HepG2 (cell line): Measurements from ENCODE around the gene HMGN4. TPM values are rescaled to one million over a fixed set of nuclear protein-coding genes. Genes with fewer than 3 reads are reported as not detected.

ENCODE experiments used
- HHEX ChIP-seq: IDR thresholded peaks from 2 replicates; pipeline ENCODE4 v1.6.1; 2016; ENCODE audit warnings: control low read depth
- HMGXB3 ChIP-seq: sonication (generic); formaldehyde crosslinking; IDR thresholded peaks from 2 replicates; pipeline ENCODE4 v1.4.0; 2020; ENCODE audit warnings: missing genetic modification reagents, borderline replicate concordance
- LRRFIP1 ChIP-seq: sonication (generic); formaldehyde crosslinking; conservative IDR thresholded peaks from 2 replicates; pipeline ENCODE4 v1.4.0; 2020; ENCODE audit warnings: missing genetic modification reagents
- MBNL3 ChIP-seq: fragments of 250-450 bp; sonication (Bioruptor Pico); conservative IDR thresholded peaks from 2 replicates; pipeline ENCODE4 v1.8.0; 2022; ENCODE audit warnings: mild to moderate bottlenecking, inconsistent platforms
- MLLT10 ChIP-seq: sonication (generic); formaldehyde crosslinking; IDR thresholded peaks from 2 replicates; pipeline ENCODE4 v1.4.0; 2020; ENCODE audit warnings: missing genetic modification reagents
- MXD3 ChIP-seq: IDR thresholded peaks from 2 replicates; pipeline ENCODE4 v1.6.1; 2016; ENCODE audit warnings: mild to moderate bottlenecking, missing biosample characterization, missing genetic modification reagents
- MZF1 ChIP-seq: sonication (generic); formaldehyde crosslinking; IDR thresholded peaks from 2 replicates; pipeline ENCODE4 v1.8.1; 2023; ENCODE audit warnings: mild to moderate bottlenecking, missing genetic modification reagents, borderline replicate concordance
- NCOR1 ChIP-seq: fragments of 200-600 bp; sonication (generic); IDR thresholded peaks from 2 replicates; pipeline ENCODE4 v1.7.0; 2017; ENCODE audit warnings: antibody characterized with exemption, low read length, borderline replicate concordance
- TFE3 ChIP-seq: IDR thresholded peaks from 2 replicates; pipeline ENCODE4 v1.6.1; 2016
- ZBTB7A ChIP-seq: sonication (generic); formaldehyde crosslinking; IDR thresholded peaks from 2 replicates; pipeline ENCODE4 v1.8.0; 2022; ENCODE audit warnings: mild to moderate bottlenecking, missing genetic modification reagents
- ZC3H4 ChIP-seq: sonication (generic); formaldehyde crosslinking; IDR thresholded peaks from 2 replicates; pipeline ENCODE4 v1.4.0; 2020; ENCODE audit warnings: missing genetic modification reagents, borderline replicate concordance
- ZNF160 ChIP-seq: sonication (generic); formaldehyde crosslinking; IDR thresholded peaks from 2 replicates; pipeline ENCODE4 v1.8.0; 2022; ENCODE audit warnings: mild to moderate bottlenecking, inconsistent platforms, missing genetic modification reagents
- ZNF329 ChIP-seq: sonication (generic); formaldehyde crosslinking; IDR thresholded peaks from 2 replicates; pipeline ENCODE4 v1.9.0; 2021; ENCODE audit warnings: low read depth, mild to moderate bottlenecking, missing genetic modification reagents
- ZNF484 ChIP-seq: sonication (generic); formaldehyde crosslinking; IDR thresholded peaks from 2 replicates; pipeline ENCODE4 v1.5.1; 2020; ENCODE audit warnings: mild to moderate bottlenecking, low read depth, missing genetic modification reagents, borderline replicate concordance
- ZNF510 ChIP-seq: sonication (generic); formaldehyde crosslinking; IDR thresholded peaks from 2 replicates; pipeline ENCODE4 v1.4.0; 2020; ENCODE audit warnings: low read depth, mild to moderate bottlenecking, missing genetic modification reagents
- ZNF724P ChIP-seq: sonication (generic); formaldehyde crosslinking; IDR thresholded peaks from 2 replicates; pipeline ENCODE4 v1.8.0; 2022; ENCODE audit warnings: missing genetic modification reagents, borderline replicate concordance
- ZNF770 ChIP-seq: sonication (generic); formaldehyde crosslinking; IDR thresholded peaks from 2 replicates; pipeline ENCODE4 v1.5.0; 2020; ENCODE audit warnings: mild to moderate bottlenecking, missing genetic modification reagents
- ZNF776 ChIP-seq: sonication (generic); formaldehyde crosslinking; IDR thresholded peaks from 2 replicates; pipeline ENCODE4 v1.4.0; 2020; ENCODE audit warnings: mild to moderate bottlenecking, missing genetic modification reagents
- polyA plus RNA-seq, 8 experiments: library from polyadenylated mRNA; depleted of rRNA in 3 of 8; stranded (reverse) in 7 of 8; unstranded in 1 of 8; fragments of >200 nt; fragmentation: Illumina TruSeq in 4 of 8; extraction: Trizol in 4 of 8; gene quantifications; 2 replicates each; pipeline versions ENCODE4 v1.2.1 to v1.2.3, GENCODE V29; 2011 to 2016; ENCODE audit warnings: low read depth in 4 of 8, missing spikeins in 1 of 8, mixed read lengths in 1 of 8; ENCODE audit not compliant: insufficient read depth in 1 of 8
- total RNA-seq, 5 experiments: library from RNA; depleted of rRNA; stranded (reverse); fragments of >200 nt; fragmentation: Illumina TruSeq; extraction: Trizol; gene quantifications; 2 replicates each; pipeline ENCODE4 v1.2.3, GENCODE V29; 2016; ENCODE audit warnings: low read depth in 1 of 5

Gene HMGN4
- total and polyA plus RNA-seq, 2 of the 13 experiments (the other 11 are each of a cell fraction or from before 2014, with no cell fraction given): 39.9 to 52.1 TPM

GRCh38 chr6:26532699-26533531 lies 5.3 kb upstream of the HMGN4 start (continued):
- TF ChIP-seq ZNF770 (CRISPR knock-in tag): peak; percentile 50; the same call in 1 of the 2 replicates
- TF ChIP-seq HMGXB3 (CRISPR knock-in tag): peak; percentile 79; the same call in 1 of the 2 replicates
- TF ChIP-seq ZNF776: no peak
- TF ChIP-seq LRRFIP1 (CRISPR knock-in tag): no peak
- no peak for TF ChIP-seq ZNF484 (CRISPR knock-in tag)
- no peak for TF ChIP-seq MZF1 (CRISPR knock-in tag)
- no peak for TF ChIP-seq ZNF329 (CRISPR knock-in tag)
- TF ChIP-seq HHEX (CRISPR knock-in tag): no peak
- no peak; the same call in 1 of the 2 replicates for TF ChIP-seq TFE3
- TF ChIP-seq MXD3: no peak; the same call in 1 of the 2 replicates
- 0 out of 2 replicates have a peak, but pooled peaks have one; percentile 70 for TF ChIP-seq ZNF724P (CRISPR knock-in tag)
- TF ChIP-seq NCOR1: peak; percentile 70; the same call in 1 of the 2 replicates
- TF ChIP-seq ZNF160 (CRISPR knock-in tag): no peak
- TF ChIP-seq ZBTB7A (CRISPR knock-in tag): no peak
- no peak; the same call in 1 of the 2 replicates for TF ChIP-seq MBNL3 (CRISPR knock-in tag)
- TF ChIP-seq ZC3H4 (CRISPR knock-in tag): no peak
- no peak for TF ChIP-seq MLLT10
- no peak for TF ChIP-seq ZNF510 (CRISPR knock-in tag)
